Fibroblast of lung (primary cell): ENCODE measurements around the gene GTF2F2. TPM values are rescaled to one million over a fixed set of nuclear protein-coding genes. Genes with fewer than 3 reads are reported as not detected.

Experiments
- DNase-seq, 2 donors: peaks; one replicate each; pipeline versions ENCODE4 v3.0.0 to v3.0.0-alpha.2; 2010; ENCODE audit warnings: low read depth in 2 of 2
- H2AFZ ChIP-seq: 2 replicates; pipeline ENCODE4 v1.5.1; 2012; ENCODE audit warnings: low read length, control low read depth, inconsistent platforms
- H3K27ac ChIP-seq: 2 replicates; pipeline ENCODE4 v1.5.1; 2011; ENCODE audit warnings: low read length, control low read depth; ENCODE audit not compliant: insufficient read depth
- H3K27me3 ChIP-seq: 2 replicates; pipeline ENCODE4 v1.5.1; 2011; ENCODE audit warnings: mild to moderate bottlenecking, low read length; ENCODE audit not compliant: control insufficient read depth, insufficient read depth
- H3K36me3 ChIP-seq: 2 replicates; pipeline ENCODE4 v1.5.1; 2011; ENCODE audit warnings: low read length; ENCODE audit not compliant: control insufficient read depth, insufficient read depth
- H3K4me1 ChIP-seq: 2 replicates; pipeline ENCODE4 v1.5.1; 2011; ENCODE audit warnings: low read length; ENCODE audit not compliant: control insufficient read depth, insufficient read depth; ENCODE audit errors: extremely low read depth
- H3K4me2 ChIP-seq: 2 replicates; pipeline ENCODE4 v1.5.1; 2011; ENCODE audit warnings: low read length, control low read depth; ENCODE audit not compliant: insufficient read depth; ENCODE audit errors: extremely low read depth
- H3K4me3 ChIP-seq, 4 experiments: fragments of 200-600 bp in 1 of 4; sonication (generic) in 1 of 4; replicated peaks in 1 of 4; 2 replicates each; pipeline ENCODE4 v1.5.1; 2011 to 2016; ENCODE audit warnings: low read length in 4 of 4, low read depth in 3 of 4, mild to moderate bottlenecking in 3 of 4, control low read depth in 2 of 4, inconsistent platforms in 1 of 4, mixed read lengths in 1 of 4; ENCODE audit not compliant: insufficient read depth in 1 of 4; ENCODE audit errors: control extremely low read depth in 1 of 4
- H3K79me2 ChIP-seq: 2 replicates; pipeline ENCODE4 v1.5.1; 2012; ENCODE audit warnings: mild to moderate bottlenecking, low read length, inconsistent platforms; ENCODE audit not compliant: control insufficient read depth, insufficient read depth
- H3K9ac ChIP-seq: 2 replicates; pipeline ENCODE4 v1.5.1; 2011; ENCODE audit warnings: mild to moderate bottlenecking, low read length, control low read depth; ENCODE audit not compliant: insufficient read depth
- H3K9me3 ChIP-seq: 2 replicates; pipeline ENCODE4 v1.5.1; 2012; ENCODE audit warnings: low read depth, low read length; ENCODE audit not compliant: control insufficient read depth, insufficient read depth
- H4K20me1 ChIP-seq: 2 replicates; pipeline ENCODE4 v1.5.1; 2011; ENCODE audit warnings: low read length; ENCODE audit not compliant: control insufficient read depth, insufficient read depth; ENCODE audit errors: extremely low read depth
- EZH2 ChIP-seq: IDR thresholded peaks from 2 replicates; pipeline ENCODE4 v1.5.1; 2012; ENCODE audit warnings: low read length, control low read depth, mild to moderate bottlenecking; ENCODE audit errors: missing control alignments
- polyA plus RNA-seq, 2 donors: library from polyadenylated mRNA; depleted of rRNA in 1 of 2; stranded (reverse) in 1 of 2; unstranded in 1 of 2; fragments of >200 nt; gene quantifications; 2 replicates each; pipeline ENCODE4 v1.2.1, GENCODE V29; 2011 to 2012; ENCODE audit warnings: missing spikeins in 1 of 2
- total RNA-seq: library from RNA; depleted of rRNA; stranded (reverse); fragments of >200 nt; gene quantifications from 2 replicates; pipeline ENCODE4 v1.2.1, GENCODE V29; 2014
- TF ChIP-seq, protein P1 (sequence below), 2 donors: IDR thresholded peaks in 1 of 2; conservative IDR thresholded peaks in 1 of 2; 1 replicate in 1 of 2; 2 replicates in 1 of 2; pipeline ENCODE4 v1.5.1; 2011 to 2012; ENCODE audit warnings: low read length in 2 of 2, control low read depth in 1 of 2, inconsistent platforms in 1 of 2, low read depth in 1 of 2, mild to moderate bottlenecking in 1 of 2

GTF2F2 gene
- total and polyA plus RNA-seq, 2 donors (not counting 1 experiment from before 2014, with no cell fraction given), result 23.4 to 31.7 TPM

GRCh38 chr13:45231722-45232121 is 111.4 kb downstream of the GTF2F2 start:
- Histone ChIP-seq H4K20me1 (no peaks in the 10 kb centered on the region), H2AFZ (no peak overlapping the region), H3K27ac (peak overlapping the region; percentile 8), H3K4me1 (peaks cover 2% of the 10 kb centered on the region), H3K36me3 (no peaks in the 10 kb centered on the region), H3K9me3 (no peaks in the 10 kb centered on the region), H3K9ac (no peak overlapping the region), H3K4me3 (no peak overlapping the region), H3K79me2 (no peaks in the 10 kb centered on the region), H3K4me2 (no peak overlapping the region), H3K27me3 (no peaks in the 10 kb centered on the region)
- no peak for TF ChIP-seq EZH2
- TF ChIP-seq, protein P1, sequence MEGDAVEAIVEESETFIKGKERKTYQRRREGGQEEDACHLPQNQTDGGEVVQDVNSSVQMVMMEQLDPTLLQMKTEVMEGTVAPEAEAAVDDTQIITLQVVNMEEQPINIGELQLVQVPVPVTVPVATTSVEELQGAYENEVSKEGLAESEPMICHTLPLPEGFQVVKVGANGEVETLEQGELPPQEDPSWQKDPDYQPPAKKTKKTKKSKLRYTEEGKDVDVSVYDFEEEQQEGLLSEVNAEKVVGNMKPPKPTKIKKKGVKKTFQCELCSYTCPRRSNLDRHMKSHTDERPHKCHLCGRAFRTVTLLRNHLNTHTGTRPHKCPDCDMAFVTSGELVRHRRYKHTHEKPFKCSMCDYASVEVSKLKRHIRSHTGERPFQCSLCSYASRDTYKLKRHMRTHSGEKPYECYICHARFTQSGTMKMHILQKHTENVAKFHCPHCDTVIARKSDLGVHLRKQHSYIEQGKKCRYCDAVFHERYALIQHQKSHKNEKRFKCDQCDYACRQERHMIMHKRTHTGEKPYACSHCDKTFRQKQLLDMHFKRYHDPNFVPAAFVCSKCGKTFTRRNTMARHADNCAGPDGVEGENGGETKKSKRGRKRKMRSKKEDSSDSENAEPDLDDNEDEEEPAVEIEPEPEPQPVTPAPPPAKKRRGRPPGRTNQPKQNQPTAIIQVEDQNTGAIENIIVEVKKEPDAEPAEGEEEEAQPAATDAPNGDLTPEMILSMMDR (conservative IDR thresholded peaks at IDR 0.05 in 1 of 2, IDR thresholded peaks at IDR 0.05 in 1 of 2; ENCODE audit: low read depth in 1 of 2, low read length in 2 of 2), result no peak
- DNase-seq, result peak; percentile 54 to 64

DNA sequence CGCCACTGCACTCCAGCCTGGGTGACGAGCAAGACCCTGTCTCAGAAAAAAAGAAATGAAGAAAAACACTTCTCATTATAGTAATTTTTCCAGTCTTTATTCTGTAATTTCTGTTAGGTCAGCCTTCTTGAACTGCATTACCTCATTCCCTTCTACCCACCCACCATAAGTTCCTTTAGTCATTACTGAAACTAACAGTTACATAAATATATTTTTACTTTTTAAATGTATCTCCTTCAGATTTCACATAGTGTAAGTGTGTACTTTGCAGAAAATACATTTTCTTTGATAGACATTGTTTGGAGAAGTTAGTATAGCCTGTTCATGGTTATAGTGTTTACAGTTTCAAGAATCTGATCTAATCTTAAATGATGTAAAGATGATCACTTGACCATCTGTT is 112.3 kb downstream of the GTF2F2 start:
- Histone ChIP-seq H4K20me1 (no peaks in the 10 kb centered on the region), H3K27ac (no peak overlapping the region), H3K4me2 (no peak overlapping the region), H3K4me1 (peaks cover 2% of the 10 kb centered on the region), H3K36me3 (no peaks in the 10 kb centered on the region), H2AFZ (no peak overlapping the region), H3K9me3 (no peaks in the 10 kb centered on the region), H3K27me3 (no peaks in the 10 kb centered on the region), H3K4me3 (no peak overlapping the region), H3K9ac (no peak overlapping the region), H3K79me2 (no peaks in the 10 kb centered on the region)
- TF ChIP-seq EZH2, result no peak
- TF ChIP-seq, protein P1 (conservative IDR thresholded peaks at IDR 0.05 in 1 of 2, IDR thresholded peaks at IDR 0.05 in 1 of 2; ENCODE audit: low read depth in 1 of 2, low read length in 2 of 2), result no peak
- no peak for DNase-seq

- no peaks in the 10 kb centered on the region for H3K36me3 ChIP-seq
- H3K4me2 ChIP-seq, result no peak overlapping the region
- H4K20me1 ChIP-seq, result no peaks in the 10 kb centered on the region
- H3K4me3 ChIP-seq, result no peak overlapping the region
- TF ChIP-seq EZH2, result no peak
- TF ChIP-seq, protein P1 (conservative IDR thresholded peaks at IDR 0.05 in 1 of 2, IDR thresholded peaks at IDR 0.05 in 1 of 2; ENCODE audit: low read depth in 1 of 2, low read length in 2 of 2), result no peak
- no peaks in the 10 kb centered on the region for H3K9me3 ChIP-seq
- no peak overlapping the region for H2AFZ ChIP-seq
- no peaks in the 10 kb centered on the region for H3K79me2 ChIP-seq
- peak; percentile 46 to 77 for DNase-seq
- no peaks in the 10 kb centered on the region for H3K27me3 ChIP-seq
- no peak overlapping the region for H3K27ac ChIP-seq
- peaks cover 2% of the 10 kb centered on the region for H3K4me1 ChIP-seq
- H3K9ac ChIP-seq, result no peak overlapping the region
These were observed 118.9 kb downstream of the GTF2F2 start for GRCh38 chr13:45238945-45239795.
